ENCODE measurements around the gene GABRE. TPM values are rescaled to one million over a fixed set of nuclear protein-coding genes. Genes with fewer than 3 reads are reported as not detected.

Gene GABRE
- total and polyA plus RNA-seq, 11 donors: 3.5 to 52.9 (median 30.6) TPM

GRCh38 chrX:151987108-151987507 is 12.6 kb upstream of the GABRE start:
- no peak for DNase-seq
- Histone ChIP-seq H3K9me3 (no peaks in the 10 kb centered on the region), H3K27me3 (no peaks in the 10 kb centered on the region), H3K27ac (no peak overlapping the region), H3K4me3 (no peak overlapping the region), H3K36me3 (no peaks in the 10 kb centered on the region), H3K4me1 (peaks cover 0 to 23% (median 5%) of the 10 kb centered on the region in 12 donors)
- intact Hi-C loops (cut with DNase I): no loop called here
- WGBS, 4 donors: 63 to 75% (median 71%) methylated on average over 4 of the region's 4 CpGs
- TF ChIP-seq CTCF (IDR thresholded peaks at IDR 0.05) (no peak), POLR2A (IDR thresholded peaks at IDR 0.05) (no peak)
- ATAC-seq: no peak

GRCh38 chrX:151985955-151986354 is 11.5 kb upstream of the GABRE start:
- intact Hi-C loops (cut with DNase I): no loop called here
- peak in 3 of 4 donors; percentile 26 to 66 (median 64) for ATAC-seq
- peaks cover 0 to 25% (median 5%) of the 10 kb centered on the region in 12 donors for H3K4me1 ChIP-seq
- no peak overlapping the region for H3K27ac ChIP-seq
- TF ChIP-seq POLR2A (IDR thresholded peaks at IDR 0.05) (no peak), CTCF (IDR thresholded peaks at IDR 0.05) (no peak)
- no peaks in the 10 kb centered on the region for H3K36me3 ChIP-seq
- no peaks in the 10 kb centered on the region for H3K9me3 ChIP-seq
- no peak overlapping the region for H3K4me3 ChIP-seq
- 49 to 70% (median 63%) methylated on average over 3 of the region's 3 CpGs for WGBS, 4 donors
- peak in 1 of 5 donors; percentile 33 for DNase-seq
- H3K27me3 ChIP-seq: no peaks in the 10 kb centered on the region

DNA sequence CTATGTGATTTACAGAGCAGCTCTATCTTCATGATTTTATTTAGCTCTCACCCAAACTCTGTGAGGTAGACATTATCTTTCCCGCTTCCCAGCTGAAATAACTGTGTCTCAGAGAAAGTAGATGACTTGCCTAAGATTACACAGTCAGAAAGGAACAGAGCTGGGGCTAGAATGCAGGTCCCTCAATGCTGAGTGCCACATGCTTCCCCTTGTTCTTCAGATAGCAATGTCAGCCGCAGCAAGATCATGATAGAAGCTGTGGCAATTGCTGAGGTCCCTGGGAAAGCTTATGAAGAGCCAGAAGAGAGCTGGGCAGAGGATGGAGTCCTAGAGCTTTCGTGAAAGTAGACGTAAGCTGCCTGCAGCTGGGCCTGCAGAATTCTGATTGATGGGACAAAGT is 11.1 kb upstream of the GABRE start:
- no peak for TF ChIP-seq CTCF (IDR thresholded peaks at IDR 0.05)
- TF ChIP-seq POLR2A (IDR thresholded peaks at IDR 0.05): no peak
- intact Hi-C loops (cut with DNase I): no loop called here
- DNase-seq (no peak), ATAC-seq (no peak)
- Histone ChIP-seq H3K36me3 (no peaks in the 10 kb centered on the region), H3K4me1 (peaks cover 0 to 25% (median 5%) of the 10 kb centered on the region in 12 donors), H3K4me3 (no peak overlapping the region), H3K9me3 (no peaks in the 10 kb centered on the region), H3K27me3 (no peaks in the 10 kb centered on the region), H3K27ac (no peak overlapping the region)
- WGBS, 4 donors: 67 to 87% (median 84%) methylated on average over 4 of the region's 4 CpGs

DNA sequence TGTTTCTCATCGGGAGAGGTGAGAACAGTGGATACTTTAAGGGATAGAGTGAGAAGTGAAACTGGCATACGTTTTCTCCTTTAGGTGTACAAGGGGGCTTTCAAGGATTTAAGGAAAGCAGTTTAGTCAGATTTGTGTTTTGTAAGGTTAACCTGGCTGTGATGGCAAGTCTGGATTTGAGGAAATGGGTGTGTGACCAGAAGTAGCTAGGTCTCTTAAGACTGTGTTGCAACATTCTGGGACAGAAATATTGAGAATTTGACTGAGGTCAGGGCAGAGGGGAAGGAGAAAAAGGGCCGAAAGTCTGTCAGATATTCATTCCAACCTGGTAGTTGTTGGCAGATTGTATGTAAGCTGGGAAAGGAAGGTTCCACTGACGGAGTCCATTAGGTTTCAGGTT is 10.4 kb upstream of the GABRE start:
- no peaks in the 10 kb centered on the region for H3K36me3 ChIP-seq
- no peak for TF ChIP-seq CTCF (IDR thresholded peaks at IDR 0.05)
- TF ChIP-seq POLR2A (IDR thresholded peaks at IDR 0.05): no peak
- intact Hi-C loops (cut with DNase I): no loop called here
- ATAC-seq (peak in 1 of 4 donors; percentile 25), DNase-seq (no peak)
- H3K9me3 ChIP-seq: no peaks in the 10 kb centered on the region
- H3K4me3 ChIP-seq: no peak overlapping the region
- peaks cover 0 to 25% (median 5%) of the 10 kb centered on the region in 12 donors for H3K4me1 ChIP-seq
- no peaks in the 10 kb centered on the region for H3K27me3 ChIP-seq
- 49 to 65% (median 57%) methylated on average over 4 of the region's 4 CpGs for WGBS, 4 donors
- peak overlapping the region in 3 of 12 donors; percentile 20 to 29 (median 26) for H3K27ac ChIP-seq

Measured in heart left ventricle (tissue), 16 donors.